Panc1 (cell line): ENCODE data around the gene RAI14.

Experiments used
- CTCF ChIP-seq: fragments of 450-650 bp; IDR thresholded peaks from 2 replicates; pipeline ENCODE4 v1.5.1; 2017; ENCODE audit warnings: mild to moderate bottlenecking
- POLR2AphosphoS5 ChIP-seq: IDR thresholded peaks from 2 replicates; pipeline ENCODE4 v1.6.1; 2012; ENCODE audit warnings: mild to moderate bottlenecking, low read depth, low read length, moderate library complexity
- REST ChIP-seq, 2 experiments: IDR thresholded peaks; 2 replicates each; pipeline ENCODE4 v1.6.1; 2011 to 2012; ENCODE audit warnings: low read depth in 2 of 2, control low read depth in 1 of 2, low read length in 1 of 2, mild to moderate bottlenecking in 1 of 2, moderate library complexity in 1 of 2; ENCODE audit not compliant: insufficient read depth in 1 of 2
- SIN3A ChIP-seq: IDR thresholded peaks from 2 replicates; pipeline ENCODE4 v1.6.1; 2012; ENCODE audit warnings: low read depth, mild to moderate bottlenecking, low read length, moderate library complexity, borderline replicate concordance; ENCODE audit not compliant: insufficient read depth

- TF ChIP-seq POLR2AphosphoS5 (no peak), CTCF (no peak), REST (IDR thresholded peaks at IDR 0.05; ENCODE audit: insufficient read depth in 1 of 2, low read depth in 2 of 2, low read length in 1 of 2) (no peak), SIN3A (no peak)
Observed at GRCh38 chr5:34869256-34869655, 213.1 kb downstream of the RAI14 start.
